ENCODE results near the gene PRKCE. TPM values are rescaled to one million over a fixed set of nuclear protein-coding genes. Genes with fewer than 3 reads are reported as not detected.

PRKCE gene
- total RNA-seq, 1 experiment from 2014 or later, result 1.3 TPM

DNA sequence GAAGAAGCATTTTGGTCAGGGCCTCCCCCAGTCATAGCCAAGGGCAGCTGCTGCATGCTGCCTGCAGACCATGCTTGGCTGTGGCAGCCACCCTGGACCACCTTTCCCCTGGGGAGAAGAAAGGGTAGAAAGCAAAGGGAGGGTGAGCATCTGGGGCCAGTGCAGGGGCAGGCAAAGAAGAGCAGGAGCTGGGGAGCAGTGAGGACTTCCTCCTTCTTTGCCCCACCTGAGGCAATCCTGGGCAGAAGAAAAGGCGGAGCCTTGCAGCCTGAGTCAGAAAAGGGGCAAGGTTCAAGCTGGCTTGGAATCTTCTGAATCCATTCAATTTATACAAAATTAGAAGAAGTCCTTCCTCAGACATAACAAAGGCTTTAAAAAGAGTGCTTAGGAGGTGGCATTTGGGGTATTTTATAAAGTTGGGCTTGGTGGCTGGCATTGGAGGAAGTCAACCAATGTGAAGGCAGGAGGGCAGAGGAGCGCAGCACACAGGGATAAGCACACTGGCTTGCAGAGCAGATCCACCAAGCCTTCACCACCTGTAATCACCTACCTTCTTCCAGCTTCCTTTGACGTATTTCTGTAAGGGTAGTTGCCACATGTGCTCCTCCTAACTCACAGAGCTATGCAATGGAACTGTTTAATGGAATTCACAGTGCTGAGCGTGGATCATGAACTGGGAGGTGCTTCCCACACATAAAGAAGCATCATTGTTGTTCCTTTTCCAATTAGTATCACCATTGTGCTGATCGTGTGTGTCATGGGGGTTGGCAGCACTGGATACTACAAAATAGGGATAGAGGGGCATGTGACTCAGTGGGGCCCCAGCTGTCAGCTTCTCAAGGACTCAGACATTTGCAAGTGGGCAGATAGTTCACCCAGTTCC lies 491.3 kb downstream of the PRKCE start:
- Histone ChIP-seq H4K91ac (ENCODE audit: insufficient read length, low read depth, low read length) (no peak overlapping the region), H2BK12ac (ENCODE audit: insufficient read length, low read depth, low read length) (no peak overlapping the region), H2BK120ac (ENCODE audit: low read depth, low read length, poor library complexity, severe bottlenecking) (no peak overlapping the region), H4K5ac (ENCODE audit: insufficient read length, low read depth, low read length) (no peak overlapping the region), H2BK15ac (ENCODE audit: low read depth, low read length) (no peak overlapping the region), H3K23me2 (ENCODE audit: insufficient read length, low read depth, low read length, poor library complexity, severe bottlenecking) (no peaks in the 10 kb centered on the region), H3K4me2 (ENCODE audit: insufficient read depth, insufficient read length, low read length) (no peak overlapping the region), H3T11ph (ENCODE audit: low read length) (no peak overlapping the region), H4K8ac (replicated peaks; ENCODE audit: insufficient read length, low read depth, low read length) (no peak overlapping the region), H3K23ac (ENCODE audit: insufficient read length, low read depth, low read length) (no peak overlapping the region), H3K9ac (ENCODE audit: extremely low read depth, insufficient read length, low read length) (no peak overlapping the region), H4K20me1 (ENCODE audit: control insufficient read depth, insufficient read depth, insufficient read length) (no peaks in the 10 kb centered on the region), H3K79me2 (ENCODE audit: insufficient read depth, low read length) (no peaks in the 10 kb centered on the region), H3K14ac (ENCODE audit: insufficient read depth, low read length) (no peak overlapping the region), H3K18ac (ENCODE audit: insufficient read length, low read depth, low read length) (no peak overlapping the region), H2BK20ac (ENCODE audit: low read depth, low read length, poor library complexity, severe bottlenecking) (no peak overlapping the region), H3K27me3 (ENCODE audit: insufficient read depth, low read length) (no peaks in the 10 kb centered on the region), H3K79me1 (ENCODE audit: insufficient read depth, low read depth, low read length, poor library complexity, severe bottlenecking) (no peaks in the 10 kb centered on the region), H3K27ac (ENCODE audit: insufficient read length, low read depth, low read length) (no peak overlapping the region), H3K4me1 (ENCODE audit: insufficient read depth, low read length) (peaks cover 6% of the 10 kb centered on the region), H3K56ac (ENCODE audit: insufficient read length, low read depth, low read length) (no peak overlapping the region), H2AK5ac (ENCODE audit: insufficient read length, low read length) (no peak overlapping the region), H2BK5ac (ENCODE audit: insufficient read length, low read length) (no peak overlapping the region), H2AFZ (ENCODE audit: low read length) (no peak overlapping the region), H3K9me3 (ENCODE audit: control insufficient read depth, low read depth, low read length) (no peaks in the 10 kb centered on the region), H3K4ac (ENCODE audit: low read depth, low read length) (no peak overlapping the region)
- peaks cover 11 to 12% of the 10 kb centered on the region in 2 experiments for H3K4me1 Mint-ChIP-seq
- H3K9me3 Mint-ChIP-seq, result no peaks in the 10 kb centered on the region
- no peak overlapping the region for H3K4me3 Mint-ChIP-seq
- peaks cover 3% of the 10 kb centered on the region for H3K27me3 Mint-ChIP-seq (ENCODE audit: low read depth)
- no peaks in the 10 kb centered on the region for H3K36me3 Mint-ChIP-seq (ENCODE audit: insufficient read depth in 1 of 3, low read depth in 3 of 3)
- no CpG with 5 or more reads among the region's 5 CpGs for WGBS (ENCODE audit: extremely low coverage, insufficient read length, low lambda C conversion rate)
- TF ChIP-seq, protein P1, sequence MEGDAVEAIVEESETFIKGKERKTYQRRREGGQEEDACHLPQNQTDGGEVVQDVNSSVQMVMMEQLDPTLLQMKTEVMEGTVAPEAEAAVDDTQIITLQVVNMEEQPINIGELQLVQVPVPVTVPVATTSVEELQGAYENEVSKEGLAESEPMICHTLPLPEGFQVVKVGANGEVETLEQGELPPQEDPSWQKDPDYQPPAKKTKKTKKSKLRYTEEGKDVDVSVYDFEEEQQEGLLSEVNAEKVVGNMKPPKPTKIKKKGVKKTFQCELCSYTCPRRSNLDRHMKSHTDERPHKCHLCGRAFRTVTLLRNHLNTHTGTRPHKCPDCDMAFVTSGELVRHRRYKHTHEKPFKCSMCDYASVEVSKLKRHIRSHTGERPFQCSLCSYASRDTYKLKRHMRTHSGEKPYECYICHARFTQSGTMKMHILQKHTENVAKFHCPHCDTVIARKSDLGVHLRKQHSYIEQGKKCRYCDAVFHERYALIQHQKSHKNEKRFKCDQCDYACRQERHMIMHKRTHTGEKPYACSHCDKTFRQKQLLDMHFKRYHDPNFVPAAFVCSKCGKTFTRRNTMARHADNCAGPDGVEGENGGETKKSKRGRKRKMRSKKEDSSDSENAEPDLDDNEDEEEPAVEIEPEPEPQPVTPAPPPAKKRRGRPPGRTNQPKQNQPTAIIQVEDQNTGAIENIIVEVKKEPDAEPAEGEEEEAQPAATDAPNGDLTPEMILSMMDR (conservative IDR thresholded peaks at IDR 0.05), result no peak
- no peak overlapping the region; a peak in 1 of 7 replicates for H3K27ac Mint-ChIP-seq
- DNase-seq, result no peak
